GM12801 (cell line): ENCODE data around the gene SLC2A2.

Experiments
- CTCF ChIP-seq: IDR thresholded peaks from one replicate; pipeline ENCODE4 v1.5.1; 2011; ENCODE audit warnings: control low read depth; ENCODE audit not compliant: insufficient read length; ENCODE audit errors: extremely low read depth

The SLC2A2 gene

GRCh38 chr3:171054231-171054630 lies 27.7 kb upstream of the SLC2A2 start:
- TF ChIP-seq CTCF: no peak

- no peak for TF ChIP-seq CTCF
These were observed 23.4 kb upstream of the SLC2A2 start for GRCh38 chr3:171049861-171050444.

- no peak for TF ChIP-seq CTCF
These were observed 20.2 kb upstream of the SLC2A2 start for GRCh38 chr3:171046760-171047159.

- TF ChIP-seq CTCF: no peak
These were observed 18.6 kb upstream of the SLC2A2 start for GRCh38 chr3:171044835-171045793.

GRCh38 chr3:171044384-171044783 lies 17.9 kb upstream of the SLC2A2 start:
- TF ChIP-seq CTCF: no peak

- TF ChIP-seq CTCF: no peak
These were observed 13.2 kb upstream of the SLC2A2 start for GRCh38 chr3:171039674-171040073.

GRCh38 chr3:171038342-171038741 lies 11.8 kb upstream of the SLC2A2 start:
- TF ChIP-seq CTCF: no peak
